Measurements from ENCODE around the gene OR9Q2. TPM values are rescaled to one million over a fixed set of nuclear protein-coding genes. Genes with fewer than 3 reads are reported as not detected.
"Not testable (repeated sequence)": the region's sequence is repeated elsewhere in the genome, so short reads cannot be mapped to it uniquely, and the experiment has no call there.

The OR9Q2 gene
- total RNA-seq, 1 experiment from 2014 or later, result not detected

- POLR2A ChIA-PET (ENCODE audit: low non-redundant PET), result no interaction called here
Observed at GRCh38 chr11:58199271-58199670, 10.4 kb downstream of the OR9Q2 start.

GRCh38 chr11:58204042-58204441 is 15.2 kb downstream of the OR9Q2 start, which contains the start of gene OR1S2:
TSS of gene OR1S2 (minus strand) at chr11:58204142. CDS start at chr11:58204142, 0 bp downstream.
- intact Hi-C loops (cut with micrococcal nuclease; ENCODE audit: unreplicated experiment), result no loop called here
- no peaks in the 10 kb centered on the region for H3K4me1 ChIP-seq (ENCODE audit: insufficient read depth, low read length, poor library complexity, severe bottlenecking)

More at GRCh38 chr11:58199271-58199670, 10.4 kb downstream of the OR9Q2 start:
- Histone ChIP-seq H3K9me3 (ENCODE audit: low read depth, low read length, poor library complexity, severe bottlenecking) (peaks cover 6% of the 10 kb centered on the region), H3K27ac (ENCODE audit: low read depth, low read length, poor library complexity, severe bottlenecking) (no peak overlapping the region), H3K27me3 (replicated peaks; ENCODE audit: insufficient read depth, low read depth, low read length, poor library complexity) (no peaks in the 10 kb centered on the region), H3K4me3 (ENCODE audit: low read depth, low read length, poor library complexity, severe bottlenecking) (no peak overlapping the region), H3K4me1 (ENCODE audit: insufficient read depth, low read length, poor library complexity, severe bottlenecking) (no peaks in the 10 kb centered on the region), H3K36me3 (ENCODE audit: insufficient read depth, low read length, poor library complexity, severe bottlenecking) (no peaks in the 10 kb centered on the region)
- BruUV-seq (replicated peaks), result no TSS peak
- intact Hi-C loops (cut with micrococcal nuclease; ENCODE audit: unreplicated experiment), result no loop called here
- CTCF ChIA-PET, result no interaction called here
- TF ChIP-seq CTCF (conservative IDR thresholded peaks at IDR 0.05; ENCODE audit: low read depth, low read length), result no peak
- TF ChIP-seq EZH2 (IDR thresholded peaks at IDR 0.05; ENCODE audit: borderline replicate concordance, low read depth, low read length, poor library complexity, severe bottlenecking), result no peak
- DNase-seq (ENCODE audit: low spot score), result no peak

GRCh38 chr11:58212420-58212819 is 23.6 kb downstream of the OR9Q2 start, which contains the start of gene OR1S1:
TSS of gene OR1S1 (plus strand) at chr11:58212720.
- POLR2A ChIA-PET (ENCODE audit: low non-redundant PET); H3K27ac ChIP-seq (ENCODE audit: low read depth, low read length, poor library complexity, severe bottlenecking); H3K4me3 ChIP-seq (ENCODE audit: low read depth, low read length, poor library complexity, severe bottlenecking); H3K9me3 ChIP-seq (ENCODE audit: low read depth, low read length, poor library complexity, severe bottlenecking); H3K36me3 ChIP-seq (ENCODE audit: insufficient read depth, low read length, poor library complexity, severe bottlenecking); DNase-seq (ENCODE audit: low spot score); H3K4me1 ChIP-seq (ENCODE audit: insufficient read depth, low read length, poor library complexity, severe bottlenecking); CTCF ChIA-PET; H3K27me3 ChIP-seq (replicated peaks; ENCODE audit: insufficient read depth, low read depth, low read length, poor library complexity); intact Hi-C loops (cut with micrococcal nuclease; ENCODE audit: unreplicated experiment); BruUV-seq (replicated peaks): not testable (repeated sequence)

More at GRCh38 chr11:58204042-58204441, 15.2 kb downstream of the OR9Q2 start, which contains the start of gene OR1S2:
- CTCF ChIA-PET, result no interaction called here
- Histone ChIP-seq H3K27ac (ENCODE audit: low read depth, low read length, poor library complexity, severe bottlenecking) (no peak within 1 kb of the TSS), H3K4me3 (ENCODE audit: low read depth, low read length, poor library complexity, severe bottlenecking) (no peak within 1 kb of the TSS), H3K36me3 (ENCODE audit: insufficient read depth, low read length, poor library complexity, severe bottlenecking) (no peaks in the 10 kb centered on the region), H3K9me3 (ENCODE audit: low read depth, low read length, poor library complexity, severe bottlenecking) (no peaks in the 10 kb centered on the region), H3K27me3 (replicated peaks; ENCODE audit: insufficient read depth, low read depth, low read length, poor library complexity) (peaks cover 9% of the 10 kb centered on the region)
- DNase-seq (ENCODE audit: low spot score), result no peak
- POLR2A ChIA-PET (ENCODE audit: low non-redundant PET), result no interaction called here
- TF ChIP-seq CTCF (conservative IDR thresholded peaks at IDR 0.05; ENCODE audit: low read depth, low read length), result no peak
- TF ChIP-seq EZH2 (IDR thresholded peaks at IDR 0.05; ENCODE audit: borderline replicate concordance, low read depth, low read length, poor library complexity, severe bottlenecking), result no peak
- no TSS peak for BruUV-seq (replicated peaks)

- Histone ChIP-seq H3K36me3 (ENCODE audit: insufficient read depth, low read length, poor library complexity, severe bottlenecking) (no peaks in the 10 kb centered on the region), H3K27ac (ENCODE audit: low read depth, low read length, poor library complexity, severe bottlenecking) (no peak overlapping the region), H3K27me3 (replicated peaks; ENCODE audit: insufficient read depth, low read depth, low read length, poor library complexity) (no peaks in the 10 kb centered on the region), H3K4me3 (ENCODE audit: low read depth, low read length, poor library complexity, severe bottlenecking) (no peak overlapping the region), H3K4me1 (ENCODE audit: insufficient read depth, low read length, poor library complexity, severe bottlenecking) (no peaks in the 10 kb centered on the region), H3K9me3 (ENCODE audit: low read depth, low read length, poor library complexity, severe bottlenecking) (no peaks in the 10 kb centered on the region)
- TF ChIP-seq CTCF (conservative IDR thresholded peaks at IDR 0.05; ENCODE audit: low read depth, low read length) (no peak), EZH2 (IDR thresholded peaks at IDR 0.05; ENCODE audit: borderline replicate concordance, low read depth, low read length, poor library complexity, severe bottlenecking) (no peak)
- CTCF ChIA-PET, result no interaction called here
- no peak for DNase-seq (ENCODE audit: low spot score)
- BruUV-seq (replicated peaks), result no TSS peak
- intact Hi-C loops (cut with micrococcal nuclease; ENCODE audit: unreplicated experiment), result no loop called here
- POLR2A ChIA-PET (ENCODE audit: low non-redundant PET), result no interaction called here
Observed at GRCh38 chr11:58216476-58216875, 27.6 kb downstream of the OR9Q2 start.
